LNCAP (cell line): Measurements from ENCODE around the gene ICA1.

ENCODE experiments used
- CTCF ChIP-seq: fragments of 450-650 bp; IDR thresholded peaks from 2 replicates; pipeline ENCODE4 v1.5.1; 2017; ENCODE audit warnings: mild to moderate bottlenecking

The ICA1 gene

GRCh38 chr7:8209353-8209752 is 52.6 kb downstream of the ICA1 start:
- no peak for TF ChIP-seq CTCF

- TF ChIP-seq CTCF: no peak
These were observed 53.2 kb downstream of the ICA1 start for GRCh38 chr7:8208816-8209215.

GRCh38 chr7:8206956-8207355 is 55.0 kb downstream of the ICA1 start:
- TF ChIP-seq CTCF: no peak

- no peak for TF ChIP-seq CTCF
These were observed 56.4 kb downstream of the ICA1 start for GRCh38 chr7:8205537-8205936.

- TF ChIP-seq CTCF: no peak
These were observed 57.0 kb downstream of the ICA1 start for GRCh38 chr7:8205031-8205387.

GRCh38 chr7:8204339-8205030 is 57.5 kb downstream of the ICA1 start:
- no peak for TF ChIP-seq CTCF

- no peak for TF ChIP-seq CTCF
These were observed 60.0 kb downstream of the ICA1 start for GRCh38 chr7:8201846-8202441.
